Mammary epithelial cell (primary cell): ENCODE results near the gene PCSK5.

Experiments used
- EZH2 ChIP-seq: IDR thresholded peaks from 2 replicates; pipeline ENCODE4 v1.6.1; 2012; ENCODE audit warnings: low read length, inconsistent platforms, borderline replicate concordance
- TF ChIP-seq, protein P1 (sequence below), 2 donors: IDR thresholded peaks in 1 of 2; conservative IDR thresholded peaks in 1 of 2; 2 replicates each; pipeline ENCODE4 v1.5.1; 2011 to 2012; ENCODE audit warnings: inconsistent platforms in 2 of 2, low read length in 2 of 2, mild to moderate bottlenecking in 2 of 2, control low read depth in 1 of 2, low read depth in 1 of 2; ENCODE audit not compliant: insufficient read depth in 1 of 2; ENCODE audit errors: extremely low read depth in 1 of 2

DNA sequence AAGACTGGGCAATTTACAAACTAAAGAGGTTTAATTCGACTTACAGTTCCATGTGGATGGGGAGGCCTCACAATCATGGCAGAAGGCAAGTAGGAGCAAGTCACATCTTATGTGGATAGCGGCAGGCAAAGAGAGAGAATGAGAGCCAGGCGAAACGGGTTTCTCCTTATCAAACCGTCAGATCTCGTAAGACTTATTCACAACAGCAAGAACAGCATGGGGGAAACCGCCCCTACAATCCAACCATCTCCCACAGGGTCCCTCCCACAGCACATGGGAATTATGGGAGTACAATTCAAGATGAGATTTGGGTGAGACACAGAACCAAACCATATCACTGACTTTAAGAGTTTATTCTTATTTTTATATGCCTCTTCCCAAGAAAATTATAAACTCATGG, 443.5 kb downstream of the PCSK5 start:
- TF ChIP-seq, protein P1, sequence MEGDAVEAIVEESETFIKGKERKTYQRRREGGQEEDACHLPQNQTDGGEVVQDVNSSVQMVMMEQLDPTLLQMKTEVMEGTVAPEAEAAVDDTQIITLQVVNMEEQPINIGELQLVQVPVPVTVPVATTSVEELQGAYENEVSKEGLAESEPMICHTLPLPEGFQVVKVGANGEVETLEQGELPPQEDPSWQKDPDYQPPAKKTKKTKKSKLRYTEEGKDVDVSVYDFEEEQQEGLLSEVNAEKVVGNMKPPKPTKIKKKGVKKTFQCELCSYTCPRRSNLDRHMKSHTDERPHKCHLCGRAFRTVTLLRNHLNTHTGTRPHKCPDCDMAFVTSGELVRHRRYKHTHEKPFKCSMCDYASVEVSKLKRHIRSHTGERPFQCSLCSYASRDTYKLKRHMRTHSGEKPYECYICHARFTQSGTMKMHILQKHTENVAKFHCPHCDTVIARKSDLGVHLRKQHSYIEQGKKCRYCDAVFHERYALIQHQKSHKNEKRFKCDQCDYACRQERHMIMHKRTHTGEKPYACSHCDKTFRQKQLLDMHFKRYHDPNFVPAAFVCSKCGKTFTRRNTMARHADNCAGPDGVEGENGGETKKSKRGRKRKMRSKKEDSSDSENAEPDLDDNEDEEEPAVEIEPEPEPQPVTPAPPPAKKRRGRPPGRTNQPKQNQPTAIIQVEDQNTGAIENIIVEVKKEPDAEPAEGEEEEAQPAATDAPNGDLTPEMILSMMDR (conservative IDR thresholded peaks at IDR 0.05 in 1 of 2, IDR thresholded peaks at IDR 0.05 in 1 of 2; ENCODE audit: extremely low read depth in 1 of 2, insufficient read depth in 1 of 2, low read depth in 1 of 2, low read length in 2 of 2): no peak
- no peak for TF ChIP-seq EZH2
